ENCODE data around the gene ATOH8.

Gene ATOH8

DNA sequence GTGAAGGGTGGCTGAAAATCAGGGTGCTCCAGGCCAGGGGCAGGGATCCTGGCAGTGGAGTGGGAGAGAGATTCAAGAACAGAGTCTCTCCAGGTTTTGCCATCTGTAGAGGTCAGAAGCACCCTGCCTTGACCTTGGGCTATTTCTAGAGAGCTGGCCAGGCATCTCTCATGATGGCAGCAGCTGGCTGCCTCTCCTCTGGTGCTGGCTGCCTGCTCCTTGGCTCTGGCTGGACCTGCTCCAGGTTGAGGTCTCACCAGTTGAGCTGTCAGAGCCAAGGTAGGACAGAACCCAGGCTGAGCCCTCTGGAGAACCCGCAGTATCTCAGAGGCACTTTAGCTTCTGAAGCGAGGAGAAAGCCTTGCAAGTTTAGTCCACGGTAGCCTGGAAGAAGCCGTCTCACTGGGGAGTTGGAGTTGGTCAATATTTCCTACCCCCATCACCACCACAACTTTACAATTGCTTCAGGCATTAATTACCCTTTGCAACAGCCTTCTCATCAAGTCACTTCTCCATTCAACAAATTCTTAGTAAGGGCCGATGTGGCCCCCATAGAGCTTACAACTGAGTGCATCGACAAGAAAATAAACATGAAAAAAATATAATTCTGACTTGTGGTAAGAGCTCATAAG lies 34.1 kb upstream of the ATOH8 start:
- DNase-seq = no peak

DNA sequence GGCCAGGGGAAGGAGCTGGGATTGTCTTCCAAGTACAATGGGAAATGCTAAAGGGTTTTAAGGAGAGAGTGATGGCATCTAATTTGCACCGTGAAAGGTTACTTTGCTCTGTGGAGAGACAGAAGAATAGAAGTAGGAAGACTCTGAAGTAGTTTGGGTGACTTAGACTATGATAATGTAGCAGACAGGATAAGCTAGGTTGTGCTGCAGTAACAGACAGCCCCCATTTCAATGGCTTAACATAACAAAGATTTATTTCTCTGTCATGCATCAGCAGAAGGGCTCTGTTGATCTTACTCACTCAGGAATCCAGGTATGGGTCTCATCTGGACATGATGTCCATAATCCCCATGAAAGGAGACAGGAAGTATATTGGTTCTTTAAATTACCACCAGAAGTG lies 33.3 kb upstream of the ATOH8 start:
- no peak for DNase-seq

DNA sequence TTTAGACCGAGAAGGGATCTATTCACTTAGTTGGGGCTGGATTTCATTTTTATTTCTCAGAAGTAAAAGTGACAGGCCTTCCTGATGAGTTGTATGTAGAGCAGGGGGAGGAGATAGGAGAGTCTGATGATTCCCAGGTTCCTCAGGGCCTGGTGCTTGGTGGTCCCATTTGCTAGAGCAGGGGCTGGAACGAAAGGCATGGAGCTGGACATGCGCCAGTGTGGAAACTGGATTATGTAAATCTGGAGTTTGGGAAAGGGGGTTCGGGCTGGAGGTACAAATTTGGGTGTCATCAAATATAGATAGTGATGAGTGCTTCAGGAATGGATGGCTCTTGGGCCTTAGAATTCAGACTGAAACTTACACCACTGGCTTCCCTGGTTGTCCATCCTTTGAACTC lies 32.1 kb upstream of the ATOH8 start:
- no peak for DNase-seq

DNA sequence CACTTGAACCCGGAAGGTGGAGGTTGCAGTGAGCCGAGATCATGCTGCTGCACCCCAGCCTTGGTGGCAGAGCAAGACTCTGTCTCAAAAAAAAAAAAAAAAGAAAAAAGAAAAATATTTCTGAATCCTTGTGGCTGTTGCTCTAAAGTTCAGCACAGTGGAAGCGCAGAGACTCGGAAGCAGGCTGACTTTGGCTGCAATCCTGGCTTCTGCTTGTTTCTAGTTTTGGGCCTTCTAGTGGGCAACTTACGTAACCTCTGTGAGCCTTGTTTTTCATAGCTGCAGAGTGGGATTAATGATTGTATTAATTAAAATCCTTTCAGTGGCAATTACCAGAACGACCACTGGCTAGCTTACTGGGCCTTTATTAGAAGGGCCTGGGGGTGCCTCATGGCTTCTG lies 31.3 kb upstream of the ATOH8 start:
- DNase-seq = no peak

DNA sequence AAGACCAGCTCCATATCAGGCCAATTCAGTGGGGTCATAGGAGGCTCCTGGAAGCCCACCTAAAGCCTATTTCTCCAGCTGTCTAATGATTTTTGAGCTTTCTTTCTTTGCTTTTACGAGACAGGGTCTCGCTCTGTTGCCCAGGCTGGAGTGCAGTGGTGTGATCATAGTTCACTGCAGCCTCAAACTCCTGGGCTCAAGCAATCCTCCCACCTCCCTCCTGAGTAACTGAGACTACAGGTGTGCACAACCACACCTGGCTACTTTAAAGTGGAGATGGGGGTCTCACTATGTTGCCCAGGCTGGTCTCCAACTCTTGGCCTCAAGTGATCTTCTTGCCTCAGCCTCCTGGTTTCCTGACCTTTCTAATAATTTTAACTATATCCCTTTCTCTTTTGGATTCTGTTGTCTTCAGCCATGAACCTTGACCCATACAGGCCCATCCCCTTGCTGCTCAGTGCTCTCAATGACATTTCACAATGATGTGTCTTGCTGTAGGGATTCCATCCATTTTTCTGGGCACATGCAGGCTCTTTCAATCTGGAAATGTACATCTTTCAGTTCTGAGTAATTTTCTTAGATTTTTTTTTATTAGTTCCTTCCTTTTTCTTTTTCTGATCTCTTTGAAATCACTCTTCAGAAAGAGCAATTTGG lies 30.0 kb upstream of the ATOH8 start:
- no peak for DNase-seq

DNA sequence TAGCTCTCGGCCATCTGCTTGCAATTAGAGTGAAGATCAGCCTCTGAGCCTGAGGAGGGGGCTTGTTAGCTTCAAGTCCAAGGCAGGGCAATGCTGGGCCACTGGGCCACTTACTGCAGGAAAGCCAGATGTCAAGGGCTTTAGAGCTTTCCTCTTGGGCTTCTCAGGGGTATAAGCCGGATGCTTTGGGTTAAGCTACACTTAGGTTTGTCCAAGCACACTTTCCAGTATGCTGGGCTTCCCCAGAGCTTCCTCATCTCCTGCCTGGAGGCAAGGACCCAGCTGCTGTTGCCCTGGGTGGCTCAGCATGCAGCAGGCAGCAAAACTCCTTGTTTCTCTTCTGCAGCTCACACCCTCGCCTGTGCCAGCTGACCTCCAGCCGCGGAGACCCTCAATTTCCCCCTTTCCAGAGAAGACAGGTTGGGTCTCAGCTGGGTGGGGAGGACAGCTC lies 29.0 kb upstream of the ATOH8 start:
- no peak for DNase-seq

DNA sequence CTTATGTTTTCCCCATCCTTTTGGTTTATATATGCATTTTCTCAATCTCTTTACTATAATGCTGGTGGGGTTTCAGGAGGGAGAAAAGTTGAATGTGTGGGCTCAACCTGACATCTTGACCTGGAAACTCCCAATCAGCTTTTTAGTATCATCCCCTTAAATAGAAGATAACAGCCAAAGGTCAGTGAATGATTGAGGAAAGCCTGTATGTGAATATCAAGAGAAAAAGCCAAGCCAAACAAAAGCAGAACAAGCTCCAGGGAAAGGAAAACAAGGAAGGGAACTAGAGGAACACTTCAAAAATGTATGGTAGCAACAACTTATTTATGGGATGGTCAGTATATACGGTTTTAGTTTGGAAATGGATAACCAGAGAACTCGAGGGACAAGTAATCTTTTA lies 28.3 kb upstream of the ATOH8 start:
- no peak for DNase-seq

DNA sequence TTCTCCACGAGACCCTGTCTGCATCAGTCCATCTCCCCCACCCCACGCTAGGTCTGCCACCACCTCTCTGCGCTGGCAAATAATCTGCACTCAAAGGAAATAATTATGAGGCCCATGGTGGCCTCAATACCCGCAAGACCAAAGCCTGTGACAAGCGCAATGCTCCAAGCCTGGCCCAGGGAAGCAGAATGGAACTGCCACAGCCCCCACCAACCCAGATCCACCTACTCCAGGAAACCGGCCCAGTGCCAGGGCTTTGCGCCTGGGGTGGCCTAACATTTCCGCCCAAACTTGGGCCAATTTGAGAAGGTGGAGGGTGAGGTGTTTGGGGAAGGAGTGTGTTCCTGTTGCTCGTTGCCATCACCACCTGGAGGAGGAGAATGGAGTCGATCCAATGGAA lies 26.0 kb upstream of the ATOH8 start:
- DNase-seq = no peak

DNA sequence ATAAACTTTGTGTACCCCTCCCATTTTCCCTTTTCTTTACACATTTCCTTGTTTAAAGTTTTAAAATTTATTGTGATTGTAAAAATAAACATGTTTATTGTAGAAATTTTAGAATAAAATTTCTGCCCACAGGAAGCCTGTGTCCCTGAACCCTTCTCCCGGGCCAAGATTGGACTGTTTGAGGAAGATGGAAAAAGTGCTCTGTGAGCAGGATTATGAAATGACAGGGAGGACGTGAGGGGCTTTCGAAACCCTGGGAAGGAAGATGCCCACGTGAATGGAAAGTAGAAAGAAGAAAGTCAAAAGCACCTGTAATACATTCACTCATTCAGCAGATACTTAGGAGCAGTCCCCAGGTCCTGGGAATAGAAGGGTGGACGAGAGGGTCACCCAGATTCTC lies 25.4 kb upstream of the ATOH8 start:
- no peak for DNase-seq

DNA sequence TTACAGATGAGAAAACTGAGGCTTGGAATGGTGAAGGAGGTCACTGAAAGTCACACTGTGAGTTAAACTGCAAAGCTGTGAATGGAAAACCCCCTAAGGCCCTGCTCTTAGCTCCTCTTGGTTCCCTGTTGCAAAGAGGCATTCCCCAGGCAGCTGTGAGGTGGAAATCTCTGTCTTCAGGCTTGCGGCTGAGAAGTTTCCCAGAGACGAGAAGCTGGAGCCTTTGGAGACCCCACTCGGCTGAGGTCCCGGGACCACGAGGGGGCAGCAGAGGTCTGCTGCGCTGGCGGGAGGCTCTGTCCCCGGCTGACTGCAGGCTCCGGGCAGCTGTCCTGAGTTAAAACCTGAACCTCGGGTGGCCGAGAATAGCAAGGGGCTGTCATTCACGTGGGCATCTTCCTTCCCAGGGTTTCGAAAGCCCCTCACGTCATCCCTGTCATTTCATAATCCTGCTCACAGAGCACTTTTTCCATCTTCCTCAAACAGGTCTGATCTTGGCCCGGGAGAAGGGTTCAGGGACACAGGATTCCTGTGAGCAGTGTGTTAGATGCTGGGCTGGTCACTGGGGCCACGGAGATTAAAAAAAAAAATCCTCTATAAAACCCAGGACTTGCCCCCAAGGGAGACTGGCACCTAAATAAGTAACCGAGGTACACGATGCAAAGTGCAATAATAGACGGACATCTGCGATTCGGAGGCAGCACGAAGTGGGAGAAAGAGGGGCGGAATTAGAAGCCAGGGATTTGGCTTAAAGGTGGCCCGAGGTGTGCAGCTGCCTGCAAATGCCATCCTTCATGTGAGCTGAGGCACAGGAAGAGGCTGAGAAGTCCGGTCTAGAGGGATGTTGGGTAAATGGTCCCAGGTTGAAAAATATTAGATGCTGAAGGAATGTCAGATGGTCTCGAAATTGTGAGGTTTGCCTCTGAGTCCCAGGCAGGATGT lies 24.6 kb upstream of the ATOH8 start:
- DNase-seq = peak; percentile 59

DNA sequence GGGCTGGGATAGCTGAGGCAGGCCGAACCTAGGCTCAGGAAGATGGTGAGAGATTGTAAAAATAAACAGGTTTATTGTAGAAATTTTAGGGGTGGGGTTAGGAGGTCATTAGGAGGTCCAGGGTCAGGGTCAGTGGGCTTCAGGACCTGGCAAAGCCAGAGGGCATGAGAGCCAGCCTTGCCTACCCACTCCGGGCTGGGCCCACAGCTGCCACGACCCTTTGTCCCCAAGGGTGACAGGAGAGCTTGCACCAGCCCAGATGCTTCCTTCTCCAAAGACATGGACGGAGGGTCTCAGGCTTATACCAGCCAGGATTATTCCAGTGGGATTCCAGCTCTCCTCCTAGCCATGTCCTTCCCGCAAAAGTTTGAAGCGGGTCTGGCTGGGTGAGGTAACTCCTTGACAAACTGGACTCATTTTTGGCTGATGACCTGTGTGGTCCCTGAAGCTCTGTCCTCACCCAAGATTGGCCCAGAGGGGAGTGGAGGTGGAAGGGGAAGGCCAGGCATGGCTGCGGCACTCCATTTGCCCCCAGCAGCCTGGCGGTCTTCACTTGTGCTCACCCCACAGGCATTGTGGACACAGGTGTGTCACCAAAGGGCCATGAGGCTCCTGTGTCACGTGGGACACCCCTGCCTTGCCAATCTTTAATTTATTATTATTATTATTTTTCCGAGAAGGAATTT lies 23.8 kb upstream of the ATOH8 start:
- no peak for DNase-seq

DNA sequence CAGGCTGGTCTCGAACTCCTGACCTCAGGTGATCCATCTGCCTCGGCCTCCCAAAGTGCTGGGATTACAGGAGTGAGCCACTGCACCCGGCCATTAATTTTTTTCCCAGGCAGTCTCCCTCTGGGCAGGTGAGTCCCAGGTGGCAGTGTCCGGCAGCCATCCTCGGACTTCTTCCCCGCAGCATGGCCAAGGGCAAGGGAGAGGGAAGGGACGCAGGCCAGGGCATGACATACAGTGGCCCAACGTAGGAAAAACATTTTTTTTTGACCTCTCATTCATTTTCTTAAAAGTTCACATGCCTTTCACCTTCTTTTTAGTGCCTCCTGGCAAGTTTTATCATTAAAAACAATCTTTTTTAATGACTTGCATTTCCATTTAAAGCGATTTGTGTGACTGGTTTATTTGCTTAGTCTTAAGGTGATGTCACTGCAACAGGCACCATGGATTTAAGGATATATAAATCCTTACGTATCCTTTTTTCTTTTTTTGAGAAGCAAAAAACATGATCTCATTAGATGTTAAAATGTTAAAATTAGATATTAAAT lies 23.0 kb upstream of the ATOH8 start:
- no peak for DNase-seq

DNA sequence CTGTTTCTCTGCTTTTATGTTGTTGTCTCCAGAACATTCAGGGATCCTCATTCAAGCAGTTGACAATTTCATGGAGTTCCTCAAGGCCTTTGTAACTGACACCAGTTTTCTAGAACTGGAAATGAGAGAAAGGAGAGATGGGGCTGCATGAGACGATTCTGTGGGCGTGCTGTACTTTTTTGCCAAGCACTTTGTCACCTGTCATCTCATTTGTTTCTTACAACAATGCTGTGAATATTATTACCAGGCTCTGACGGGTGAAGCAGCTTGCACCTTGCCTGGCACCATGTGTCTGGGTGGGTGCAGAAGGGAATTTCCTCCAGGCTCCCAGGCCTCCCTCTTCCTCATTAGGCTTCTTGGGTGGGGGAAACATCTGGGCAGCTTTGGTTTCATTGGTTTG lies 22.2 kb upstream of the ATOH8 start:
- DNase-seq = no peak

DNA sequence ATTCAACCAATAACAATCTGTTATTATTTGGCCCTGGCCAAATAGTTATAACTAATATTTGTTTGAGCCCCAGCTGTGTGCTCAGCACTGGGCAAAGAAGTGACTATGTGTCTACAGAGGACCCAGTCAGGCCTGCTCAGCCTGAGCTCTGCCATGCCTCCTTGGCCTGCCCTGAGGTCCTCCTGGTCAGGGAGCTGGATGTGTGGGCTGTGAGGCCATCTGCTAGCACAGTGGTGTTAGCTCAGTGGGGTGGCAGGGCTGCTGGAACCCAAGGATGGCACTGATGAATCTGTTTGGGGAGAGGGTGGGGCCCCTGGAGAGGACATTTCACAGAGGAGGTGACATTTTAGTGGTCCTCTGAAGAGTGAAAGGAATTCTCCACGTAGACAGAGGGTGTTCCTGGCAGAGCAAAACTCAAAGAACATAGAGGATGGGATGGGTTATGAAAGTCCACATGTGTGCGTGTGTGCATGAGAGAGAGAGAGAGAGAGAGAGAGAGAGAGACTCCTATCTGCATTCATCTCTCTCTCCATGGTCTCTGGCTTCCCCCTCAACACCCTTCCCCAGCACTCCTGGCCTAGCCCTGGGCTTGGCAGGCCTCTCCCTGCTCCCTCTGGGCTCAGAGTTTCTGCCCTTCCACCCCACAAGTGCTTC lies 21.2 kb upstream of the ATOH8 start:
- DNase-seq = no peak

DNA sequence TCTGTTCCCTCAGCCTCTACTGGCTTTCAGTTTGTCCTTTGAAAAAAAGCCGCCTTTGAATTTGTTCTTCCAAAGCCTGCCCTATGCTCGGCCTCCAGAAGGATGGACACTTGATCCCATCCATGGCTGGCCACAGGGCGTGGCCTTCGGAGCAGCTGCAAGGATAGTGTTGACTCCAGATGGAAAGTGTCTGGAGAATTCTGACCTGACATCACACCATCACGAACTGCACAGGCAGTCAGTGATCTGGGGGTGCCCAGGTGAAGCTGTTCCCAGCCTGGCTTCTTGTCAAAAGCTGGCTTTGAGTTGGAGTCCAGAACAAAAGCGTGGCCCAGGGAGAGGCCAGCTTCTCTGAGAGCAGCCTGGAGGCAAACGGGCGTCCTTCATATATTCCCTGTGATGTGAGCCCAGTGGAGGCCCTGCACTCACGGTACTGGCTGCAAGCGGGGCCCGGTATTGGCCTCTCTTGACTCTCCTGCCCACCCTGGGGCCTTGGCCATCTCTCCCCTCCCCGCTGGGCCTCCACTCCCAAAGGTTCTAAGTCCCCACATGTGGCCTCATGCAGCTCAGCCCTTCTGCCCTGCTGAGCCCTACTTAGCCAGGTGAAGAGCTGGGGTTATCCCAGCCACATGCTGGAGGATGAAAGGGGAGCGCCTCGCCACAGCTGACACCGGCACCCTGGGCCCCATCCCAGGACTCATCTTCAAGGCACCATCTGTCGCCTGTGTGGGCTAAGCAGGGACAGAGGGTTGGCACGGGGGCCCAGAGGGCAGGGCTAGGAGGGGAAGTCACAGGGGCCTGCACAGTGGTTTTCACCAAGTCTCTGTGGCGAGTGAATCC lies 20.4 kb upstream of the ATOH8 start:
- DNase-seq = no peak

DNA sequence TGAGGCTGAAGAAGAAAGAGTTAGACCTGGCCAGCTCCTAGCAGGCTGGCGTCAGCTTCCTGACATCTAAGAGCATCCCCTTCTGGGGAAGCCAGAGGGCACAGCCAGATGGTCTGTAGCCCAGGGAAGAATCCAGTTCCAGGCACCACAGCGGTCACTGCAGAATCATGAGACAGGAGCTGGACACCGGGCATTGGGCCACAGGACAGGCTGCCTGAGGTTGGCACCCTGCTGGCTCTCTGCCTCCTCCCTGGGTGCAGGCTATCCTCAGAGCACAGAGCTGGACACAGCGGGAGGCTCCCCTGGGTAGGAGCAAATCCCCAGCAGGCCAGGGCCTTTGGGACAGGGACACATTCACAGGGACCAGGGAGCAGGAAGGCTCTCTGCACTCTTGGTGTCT lies 19.8 kb upstream of the ATOH8 start:
- no peak for DNase-seq

DNA sequence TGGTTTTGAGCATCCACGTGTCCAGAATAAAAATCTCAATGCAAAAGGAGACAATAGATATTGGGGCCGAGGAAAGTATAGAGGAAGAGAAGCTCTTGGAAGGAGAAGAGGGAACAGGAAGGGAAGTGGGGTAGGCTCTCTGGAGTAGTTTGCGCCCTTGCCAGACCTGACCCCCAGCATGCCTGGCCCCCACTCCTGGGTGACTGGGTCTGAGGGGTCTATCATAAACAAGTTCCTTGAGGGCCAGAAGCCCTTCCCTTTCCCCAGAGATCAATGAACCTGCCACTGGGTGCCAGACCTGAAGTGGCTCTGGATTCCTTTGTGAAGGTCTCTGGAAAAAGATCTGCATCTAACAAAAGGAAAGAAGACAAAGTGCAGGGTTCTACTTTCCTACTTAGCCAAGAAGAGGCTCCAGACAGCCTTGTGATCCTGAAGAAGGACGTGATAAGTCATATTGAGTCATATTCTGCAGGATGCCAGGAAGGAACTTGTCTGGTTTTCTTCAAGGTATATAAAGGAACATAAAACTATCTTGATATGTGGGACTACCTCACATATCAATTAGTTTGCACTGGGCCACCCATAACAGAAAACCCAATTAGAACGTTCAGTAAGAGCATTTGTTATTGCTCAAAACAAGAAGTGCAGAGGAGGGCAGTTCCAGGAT lies 18.7 kb upstream of the ATOH8 start:
- DNase-seq = no peak

DNA sequence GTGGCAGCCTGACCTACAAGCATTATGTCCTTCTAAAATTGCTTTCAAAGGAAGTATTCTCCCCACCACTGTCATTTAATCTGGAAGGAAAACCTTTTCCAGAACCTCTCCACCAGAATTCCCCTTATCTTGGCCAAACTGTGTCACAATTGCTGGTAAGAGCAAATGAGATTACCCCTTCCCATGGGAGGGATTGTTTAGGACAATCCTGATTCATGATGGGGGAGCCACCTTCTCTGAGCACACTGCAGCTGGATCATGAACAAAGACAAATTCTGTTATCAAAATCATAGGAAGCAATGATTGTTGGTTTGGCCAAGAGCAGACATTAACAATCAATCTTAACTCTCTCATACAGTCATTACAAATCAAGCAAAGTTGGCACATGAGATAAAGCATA lies 18.1 kb upstream of the ATOH8 start:
- DNase-seq = no peak

DNA sequence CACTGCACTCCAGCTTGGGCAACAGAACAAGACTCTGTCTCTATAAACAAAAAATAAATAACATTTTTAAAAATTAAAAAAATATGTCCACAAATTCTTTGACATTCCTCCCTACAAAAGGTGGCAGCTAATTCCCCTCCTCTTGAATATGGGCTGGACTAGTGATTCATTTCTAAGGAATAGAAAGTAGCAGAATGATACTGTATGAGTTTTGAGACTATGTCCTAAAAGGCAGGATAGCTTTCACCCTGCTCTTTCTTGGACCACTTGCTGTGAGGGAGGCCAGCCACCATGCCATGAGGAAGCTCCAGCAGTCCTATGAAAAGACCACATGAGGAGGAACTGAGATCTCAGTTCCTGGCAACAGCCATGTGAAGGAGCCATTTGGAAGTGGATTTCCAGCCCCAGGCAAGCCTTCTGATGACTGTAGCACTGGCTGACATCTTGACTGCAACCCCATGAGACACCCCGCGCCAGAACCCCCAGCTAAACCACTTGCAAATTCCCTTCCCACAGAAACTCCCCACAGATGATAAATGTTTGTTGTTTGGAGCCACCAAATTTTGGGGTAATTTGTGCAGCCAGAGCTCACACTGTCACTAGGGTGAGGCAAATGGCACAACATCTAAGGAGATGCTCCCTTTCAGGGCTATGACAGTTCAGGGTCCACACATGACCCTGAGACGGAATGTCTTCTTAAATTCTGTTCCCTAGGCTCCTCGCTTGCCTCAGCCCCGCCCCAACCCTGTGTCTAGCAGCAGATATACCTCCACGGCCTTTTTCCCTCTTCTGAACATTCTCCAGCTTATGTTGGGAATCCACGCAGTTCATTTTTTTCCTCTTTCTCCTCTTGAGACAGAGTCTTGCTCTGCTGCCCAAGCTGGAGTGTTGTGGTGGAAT lies 17.1 kb upstream of the ATOH8 start:
- DNase-seq = no peak

DNA sequence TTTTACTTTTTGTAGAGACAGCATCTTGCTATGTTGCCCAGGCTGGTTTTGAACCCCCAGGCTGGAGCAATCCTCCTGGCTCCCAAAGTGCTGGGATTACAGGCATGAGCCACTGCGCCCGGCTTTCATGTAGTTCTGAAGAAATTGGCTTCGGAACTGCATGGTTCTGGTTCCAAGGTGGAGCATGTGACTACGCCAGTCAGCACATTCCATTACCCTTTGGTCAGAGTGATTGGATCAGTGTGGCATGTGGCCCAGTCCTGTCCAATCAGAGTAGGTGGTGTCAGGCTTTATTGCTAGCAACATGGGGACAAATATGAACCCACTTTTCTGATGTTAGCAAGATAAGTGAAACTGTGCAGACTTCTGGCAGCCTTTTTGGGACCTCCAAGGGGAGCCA lies 16.3 kb upstream of the ATOH8 start:
- DNase-seq = no peak
